ENCODE results near the gene AKR7A3.
"Not testable (repeated sequence)": the region's sequence is repeated elsewhere in the genome, so short reads cannot be mapped to it uniquely, and the experiment has no call there.

The AKR7A3 gene

GRCh38 chr1:19289244-19289643 lies 674 bp upstream of the AKR7A3 start:
- no peak for DNase-seq (ENCODE audit: low read depth in 2 of 2)

DNA sequence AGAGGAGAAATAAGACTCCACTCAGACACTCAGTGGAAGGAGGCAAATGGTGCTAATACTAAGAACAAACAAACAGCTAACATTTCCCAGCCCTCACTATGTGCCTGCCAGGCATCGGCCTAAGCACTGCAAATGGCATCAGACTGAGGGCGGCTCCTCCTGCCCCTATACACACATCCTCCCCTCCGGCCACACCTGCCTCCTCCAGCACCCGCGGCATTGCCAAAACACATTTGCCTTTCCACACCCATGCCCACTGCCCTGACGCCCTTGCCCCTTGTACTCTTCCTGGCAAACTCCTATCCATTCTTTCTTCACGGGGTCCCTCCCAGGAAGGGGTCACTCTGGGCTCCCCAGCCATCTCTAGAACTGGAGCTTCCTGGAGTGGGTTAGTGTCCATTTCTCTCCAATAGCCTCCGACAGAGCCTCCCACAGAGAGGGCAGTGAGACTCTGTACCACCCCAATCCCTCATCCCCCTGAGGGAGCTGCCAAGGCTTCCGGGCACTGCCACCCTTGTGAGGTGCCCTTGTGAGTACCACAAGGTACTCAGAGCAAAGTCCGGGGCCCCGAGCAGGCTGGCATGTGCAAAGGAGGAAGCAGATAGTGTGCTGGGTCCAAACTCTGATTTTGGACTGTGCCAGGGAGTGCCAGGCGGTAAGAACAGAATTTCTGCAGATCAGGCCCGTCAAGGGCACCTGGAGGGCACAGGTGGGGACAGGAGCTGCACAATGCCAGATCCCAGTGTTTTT lies 959 bp downstream of the AKR7A3 start:
- no peak for DNase-seq (ENCODE audit: low read depth in 2 of 2)

GRCh38 chr1:19285807-19286206 lies 2.8 kb downstream of the AKR7A3 start:
- not testable (repeated sequence) for DNase-seq (ENCODE audit: low read depth in 2 of 2)

- not testable (repeated sequence) for DNase-seq (ENCODE audit: low read depth in 2 of 2)
Observed at GRCh38 chr1:19285366-19285765, 3.2 kb downstream of the AKR7A3 start.

DNA sequence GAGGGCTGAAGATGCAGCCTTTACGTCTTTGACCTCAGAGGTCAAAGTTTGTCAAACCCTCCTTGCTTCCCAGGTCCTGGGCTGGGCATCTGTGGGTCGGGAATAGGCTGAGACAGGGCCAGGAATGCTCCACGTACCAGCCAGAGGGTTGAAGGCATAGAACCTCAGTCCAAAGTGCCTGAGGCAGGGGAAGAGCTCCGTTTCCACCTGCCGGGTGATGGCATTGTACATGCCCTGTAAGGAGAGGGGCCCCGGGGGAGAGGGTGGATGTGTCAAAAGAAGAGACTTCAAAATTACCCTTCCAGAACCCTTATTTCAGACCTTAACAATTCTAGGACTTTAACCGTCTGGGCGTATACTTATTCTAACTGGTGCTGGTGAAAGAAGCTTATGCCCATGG lies 3.7 kb downstream of the AKR7A3 start:
- no peak for DNase-seq (ENCODE audit: low read depth in 2 of 2)

- DNase-seq (ENCODE audit: low read depth in 2 of 2) = no peak
Observed at GRCh38 chr1:19283891-19284290, 4.7 kb downstream of the AKR7A3 start.

GRCh38 chr1:19274636-19275035 lies 13.9 kb downstream of the AKR7A3 start:
- DNase-seq (ENCODE audit: low read depth in 2 of 2) = no peak

- DNase-seq (ENCODE audit: low read depth in 2 of 2) = not testable (repeated sequence)
Observed at GRCh38 chr1:19273844-19274531, 14.6 kb downstream of the AKR7A3 start.

GRCh38 chr1:19273106-19273843 lies 15.3 kb downstream of the AKR7A3 start:
- no peak for DNase-seq (ENCODE audit: low read depth in 2 of 2)

- DNase-seq (ENCODE audit: low read depth in 2 of 2) = no peak
Observed at GRCh38 chr1:19272064-19272463, 16.5 kb downstream of the AKR7A3 start.

DNA sequence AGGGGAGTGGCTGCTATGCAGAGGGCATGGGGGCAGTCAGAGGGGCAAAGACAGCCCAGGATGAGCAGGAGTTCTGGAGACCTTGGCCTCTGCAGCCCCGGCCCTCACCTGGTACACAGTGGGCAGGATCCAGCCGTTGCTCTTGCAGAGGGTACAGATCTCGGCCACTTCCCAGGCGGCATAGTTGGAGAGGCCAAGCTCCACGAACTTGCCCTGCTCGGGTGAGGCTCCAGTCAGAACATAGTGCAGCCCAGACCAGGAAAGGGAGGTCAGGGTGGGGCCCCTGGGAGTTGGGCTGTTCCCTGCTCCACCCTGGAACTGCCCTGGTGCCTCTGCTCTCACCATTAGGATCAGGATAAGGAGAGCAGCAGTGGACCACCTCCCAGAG lies 18.2 kb downstream of the AKR7A3 start:
- DNase-seq (ENCODE audit: low read depth in 2 of 2) = not testable (repeated sequence)

DNA sequence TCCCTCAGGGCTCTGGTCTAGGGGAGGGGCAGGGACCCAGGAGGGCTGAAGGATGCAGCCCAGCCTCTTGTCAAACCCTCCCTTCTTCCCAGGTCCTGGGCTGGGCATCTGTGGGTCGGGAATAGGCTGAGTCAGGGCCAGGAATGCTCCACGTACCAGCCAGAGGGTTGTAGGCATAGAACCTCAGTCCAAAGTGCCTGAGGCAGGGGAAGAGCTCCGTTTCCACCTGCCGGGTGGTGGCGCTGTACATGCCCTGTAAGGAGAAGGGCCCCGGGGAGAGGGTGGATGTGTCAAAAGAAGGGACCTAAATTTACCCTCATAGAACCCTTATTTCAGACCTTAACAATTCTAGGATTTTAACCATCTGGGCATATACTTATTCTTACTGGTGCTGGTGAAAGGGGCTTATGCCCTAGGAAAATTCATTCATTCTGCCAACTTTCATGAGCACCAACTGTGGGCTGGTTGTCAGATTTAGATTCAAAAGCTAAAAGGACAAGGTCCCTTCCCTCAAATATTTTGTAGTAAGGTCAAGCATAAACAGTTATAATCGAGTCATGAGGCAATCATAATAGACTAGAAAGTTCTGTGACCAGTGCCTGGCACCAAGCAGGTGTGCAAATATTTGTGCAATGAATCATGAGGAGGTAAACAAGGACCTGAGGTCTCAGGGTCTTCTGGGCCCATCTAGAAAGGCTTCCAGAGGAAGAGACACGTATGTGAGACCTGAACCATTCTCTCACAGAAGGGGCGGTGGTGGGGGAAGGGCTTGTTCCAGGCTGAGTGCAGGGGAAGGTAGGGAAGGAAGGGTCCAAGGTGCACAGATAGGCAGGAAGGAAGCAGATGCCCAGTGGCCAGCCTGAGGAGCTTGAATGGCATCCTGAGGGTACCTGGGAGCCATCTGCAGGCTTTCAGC lies 18.9 kb downstream of the AKR7A3 start:
- DNase-seq (ENCODE audit: low read depth in 2 of 2) = not testable (repeated sequence)

- DNase-seq (ENCODE audit: low read depth in 2 of 2) = no peak
Observed at GRCh38 chr1:19268445-19268844, 20.1 kb downstream of the AKR7A3 start.

GRCh38 chr1:19262744-19263143 lies 25.8 kb downstream of the AKR7A3 start:
- no peak for DNase-seq (ENCODE audit: low read depth in 2 of 2)

GRCh38 chr1:19262047-19262446 lies 26.5 kb downstream of the AKR7A3 start:
- DNase-seq (ENCODE audit: low read depth in 2 of 2) = no peak

DNA sequence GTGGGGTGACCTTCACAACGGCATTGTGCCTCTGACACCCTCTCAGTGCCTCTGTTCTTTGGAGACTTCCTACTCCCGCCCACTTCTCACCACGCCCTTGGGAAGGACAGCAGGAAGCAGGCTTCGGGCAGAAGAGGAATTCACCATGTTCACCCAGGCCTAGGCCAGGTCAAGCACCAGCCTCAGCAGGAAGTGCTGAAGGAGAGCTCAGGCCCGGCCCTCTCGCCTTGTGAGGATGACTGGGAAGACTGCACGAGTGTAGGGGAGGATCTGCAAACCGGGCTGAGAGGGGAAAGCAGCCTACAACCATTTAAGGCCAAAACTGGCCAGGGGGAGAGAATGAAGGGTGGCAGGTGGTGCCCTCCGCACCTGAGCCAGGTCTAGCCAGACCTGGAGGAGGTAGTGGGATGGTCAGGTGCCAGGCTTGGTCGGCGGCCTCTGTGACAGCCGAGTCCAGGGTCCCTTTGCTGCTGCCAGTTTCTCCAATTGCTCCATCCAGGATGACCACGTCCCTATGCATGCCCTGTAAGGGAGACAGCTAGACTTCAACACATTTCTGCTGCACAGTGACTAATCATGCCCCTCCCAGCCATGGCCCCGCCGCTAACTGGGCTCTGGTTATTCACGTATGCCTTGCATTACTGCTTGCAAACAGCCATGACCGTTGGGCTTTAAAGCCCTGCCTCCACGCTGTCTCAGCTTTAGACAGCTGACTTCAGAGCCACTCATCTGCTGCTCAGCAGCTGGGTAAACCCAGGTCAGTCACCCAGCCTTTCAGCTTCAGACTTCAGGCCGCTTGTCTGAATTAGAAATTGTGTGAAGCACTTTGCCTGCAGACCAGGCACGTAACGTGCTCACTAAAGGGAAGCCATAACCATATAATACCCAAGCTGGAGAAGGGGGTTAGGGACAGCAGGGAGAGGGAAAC lies 28.1 kb downstream of the AKR7A3 start:
- DNase-seq (ENCODE audit: low read depth in 2 of 2) = no peak

GRCh38 chr1:19258353-19258752 lies 30.2 kb downstream of the AKR7A3 start:
- no peak for DNase-seq (ENCODE audit: low read depth in 2 of 2)

- DNase-seq (ENCODE audit: low read depth in 2 of 2) = peak; percentile 19 to 23
Observed at GRCh38 chr1:19257178-19257914, 31.2 kb downstream of the AKR7A3 start.

DNA sequence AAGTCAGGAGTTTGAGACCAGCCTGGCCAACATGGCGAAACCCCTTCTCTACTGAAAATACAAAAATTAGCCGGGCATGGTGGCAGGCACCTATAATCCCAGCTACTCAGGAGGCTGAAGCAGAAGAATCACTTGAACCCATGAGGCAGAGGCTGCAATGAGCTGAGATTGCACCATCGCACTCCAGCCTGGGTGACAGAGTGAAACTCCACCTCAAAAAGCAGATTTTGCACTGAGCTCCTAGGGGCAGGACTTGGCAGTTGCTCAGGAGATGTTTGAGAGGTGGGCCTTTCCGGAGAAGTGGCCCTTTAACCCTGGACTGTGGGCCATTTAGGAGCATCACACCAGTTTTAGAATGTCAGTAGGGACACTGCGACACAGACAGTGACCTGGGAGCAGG lies 32.3 kb downstream of the AKR7A3 start:
- not testable (repeated sequence) for DNase-seq (ENCODE audit: low read depth in 2 of 2)

- no peak for DNase-seq (ENCODE audit: low read depth in 2 of 2)
Observed at GRCh38 chr1:19255288-19255687, 33.3 kb downstream of the AKR7A3 start.

Data from stimulated activated CD8-positive, alpha-beta memory T cell treated with anti-CD3 and anti-CD28 coated beads, Interleukin-15, amount 100 ng/mL, for 48 hours (primary cell).